Epithelial cell of esophagus (primary cell): ENCODE data around the gene NDRG2.

Experiments
- DNase-seq: peaks from one replicate; pipeline ENCODE4 v3.0.0; 2010; ENCODE audit warnings: low read depth
- H3K4me3 ChIP-seq: 2 replicates; pipeline ENCODE4 v1.5.1; 2011; ENCODE audit warnings: mild to moderate bottlenecking, low read length, control low read depth
- CTCF ChIP-seq: IDR thresholded peaks from 2 replicates; pipeline ENCODE4 v1.5.1; 2011; ENCODE audit warnings: low read depth, mild to moderate bottlenecking, low read length, control low read depth, inconsistent platforms; ENCODE audit not compliant: insufficient read depth; ENCODE audit errors: missing control alignments

The NDRG2 gene

GRCh38 chr14:21001218-21001617 is 23.6 kb downstream of the NDRG2 start:
- DNase-seq, result no peak
- TF ChIP-seq CTCF, result no peak
- H3K4me3 ChIP-seq, result no peak overlapping the region

- H3K4me3 ChIP-seq, result no peak overlapping the region
- no peak for TF ChIP-seq CTCF
- no peak for DNase-seq
Observed at GRCh38 chr14:20999591-20999990, 25.3 kb downstream of the NDRG2 start.

- H3K4me3 ChIP-seq, result peak within 1 kb of the TSS; percentile 11
- DNase-seq, result peak; percentile 95
- TF ChIP-seq CTCF, result no peak
Observed at GRCh38 chr14:20998674-20999366, 26.0 kb downstream of the NDRG2 start, which contains the start of gene SLC39A2. TSS of gene SLC39A2 (plus strand) at chr14:20999293. CDS start at chr14:20999447, 154 bp downstream.

- TF ChIP-seq CTCF, result no peak
- H3K4me3 ChIP-seq, result peak overlapping the region; percentile 2
- peak; percentile 71 for DNase-seq
Observed at GRCh38 chr14:20998139-20998538, 26.7 kb downstream of the NDRG2 start.

- no peak for DNase-seq
- H3K4me3 ChIP-seq, result no peak overlapping the region
- TF ChIP-seq CTCF, result no peak
Observed at GRCh38 chr14:20997564-20997963, 27.3 kb downstream of the NDRG2 start.

- no peak for DNase-seq
- H3K4me3 ChIP-seq, result no peak overlapping the region
- no peak for TF ChIP-seq CTCF
Observed at GRCh38 chr14:20997115-20997514, 27.7 kb downstream of the NDRG2 start.

GRCh38 chr14:20996521-20996920 is 28.3 kb downstream of the NDRG2 start:
- DNase-seq, result no peak
- no peak for TF ChIP-seq CTCF
- H3K4me3 ChIP-seq, result no peak overlapping the region
